Astrocyte (in vitro differentiated cells and primary cell): ENCODE measurements around the gene NOS1AP.

Experiments used
- EZH2 ChIP-seq: IDR thresholded peaks from 2 replicates; pipeline ENCODE4 v1.6.1; 2012; ENCODE audit warnings: mild to moderate bottlenecking, low read length, inconsistent platforms; ENCODE audit not compliant: insufficient read depth
- TF ChIP-seq, protein P1 (sequence below): IDR thresholded peaks from 2 replicates; pipeline ENCODE4 v1.5.1; 2011; ENCODE audit warnings: low read depth, mild to moderate bottlenecking, inconsistent platforms, low read length, moderate library complexity; ENCODE audit not compliant: insufficient read depth

DNA sequence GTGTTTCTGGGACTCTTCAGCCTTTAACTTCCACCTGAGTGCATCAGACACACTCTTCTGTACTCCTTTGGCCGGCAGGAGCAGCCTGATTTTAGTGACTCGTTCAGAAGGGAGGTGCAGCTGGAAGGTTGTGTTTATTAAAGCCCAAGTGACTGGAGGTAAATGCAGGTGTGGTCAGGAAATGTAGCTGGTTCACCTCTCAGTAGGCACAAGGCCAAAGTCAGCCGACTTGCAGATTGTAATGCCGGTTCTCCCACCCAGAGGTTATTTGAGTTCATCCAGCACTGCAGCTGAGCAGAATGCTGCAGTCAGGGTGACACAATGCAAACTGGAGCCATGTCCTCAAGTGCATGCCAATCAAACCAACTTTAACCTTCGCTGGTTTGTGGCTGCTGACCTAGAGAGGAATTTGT, 215.7 kb downstream of the NOS1AP start:
- TF ChIP-seq, protein P1, sequence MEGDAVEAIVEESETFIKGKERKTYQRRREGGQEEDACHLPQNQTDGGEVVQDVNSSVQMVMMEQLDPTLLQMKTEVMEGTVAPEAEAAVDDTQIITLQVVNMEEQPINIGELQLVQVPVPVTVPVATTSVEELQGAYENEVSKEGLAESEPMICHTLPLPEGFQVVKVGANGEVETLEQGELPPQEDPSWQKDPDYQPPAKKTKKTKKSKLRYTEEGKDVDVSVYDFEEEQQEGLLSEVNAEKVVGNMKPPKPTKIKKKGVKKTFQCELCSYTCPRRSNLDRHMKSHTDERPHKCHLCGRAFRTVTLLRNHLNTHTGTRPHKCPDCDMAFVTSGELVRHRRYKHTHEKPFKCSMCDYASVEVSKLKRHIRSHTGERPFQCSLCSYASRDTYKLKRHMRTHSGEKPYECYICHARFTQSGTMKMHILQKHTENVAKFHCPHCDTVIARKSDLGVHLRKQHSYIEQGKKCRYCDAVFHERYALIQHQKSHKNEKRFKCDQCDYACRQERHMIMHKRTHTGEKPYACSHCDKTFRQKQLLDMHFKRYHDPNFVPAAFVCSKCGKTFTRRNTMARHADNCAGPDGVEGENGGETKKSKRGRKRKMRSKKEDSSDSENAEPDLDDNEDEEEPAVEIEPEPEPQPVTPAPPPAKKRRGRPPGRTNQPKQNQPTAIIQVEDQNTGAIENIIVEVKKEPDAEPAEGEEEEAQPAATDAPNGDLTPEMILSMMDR = no peak
- TF ChIP-seq EZH2 = no peak
